Measurements from ENCODE around the gene ANXA10.

Gene ANXA10

GRCh38 chr4:168153596-168154440 is 61.5 kb downstream of the ANXA10 start:
- H3K36me3 ChIP-seq (ENCODE audit: control insufficient read depth in 4 of 4, insufficient read depth in 4 of 4, low read length in 3 of 4) = no peaks in the 10 kb centered on the region
- peak overlapping the region in 5 of 7 experiments; percentile 34 to 72 (median 49) for H3K4me3 ChIP-seq (ENCODE audit: control insufficient read depth in 1 of 7, extremely low read depth in 1 of 7, insufficient read depth in 4 of 7, low read depth in 2 of 7, low read length in 6 of 7)
- H3K27me3 ChIP-seq (replicated peaks in 2 of 5; ENCODE audit: control insufficient read depth in 4 of 5, insufficient read depth in 5 of 5, low read length in 4 of 5) = no peaks in the 10 kb centered on the region
- no peak overlapping the region for H3K27ac ChIP-seq (ENCODE audit: insufficient read depth in 1 of 2, low read depth in 1 of 2, low read length in 2 of 2, poor library complexity in 1 of 2, severe bottlenecking in 2 of 2)
- ChIA-PET CTCF (interaction anchor here (0.6 to 2.2 kb wide), 5 partner anchors 9 to 581 kb away, joined by 3 to 13 read pairs (median 4); no protein-coding TSS in a partner anchor), POLR2A (no interaction called here)
- no peaks in the 10 kb centered on the region for H3K9me3 ChIP-seq (ENCODE audit: control extremely low read depth in 1 of 5, control insufficient read depth in 4 of 5, insufficient read depth in 2 of 5, low read depth in 1 of 5, low read length in 4 of 5)
- no CpG with 5 or more reads among the region's 10 CpGs for WGBS (ENCODE audit: insufficient coverage)
- H3K4me1 ChIP-seq (ENCODE audit: control extremely low read depth in 1 of 4, control insufficient read depth in 4 of 4, insufficient read depth in 4 of 4, low read length in 3 of 4) = peaks cover 0 to 2% (median 0%) of the 10 kb centered on the region in 4 experiments
- peak; percentile 81 to 90 (median 88) for DNase-seq

GRCh38 chr4:168154546-168155277 is 62.4 kb downstream of the ANXA10 start:
- WGBS (ENCODE audit: insufficient coverage) = 100% methylated on average over 3 of the region's 6 CpGs
- ChIA-PET CTCF (interaction anchor here (1.0 to 2.2 kb wide), 3 partner anchors 10 to 582 kb away, joined by 3 to 13 read pairs (median 4); no protein-coding TSS in a partner anchor), POLR2A (no interaction called here)
- no peak overlapping the region for H3K4me3 ChIP-seq (ENCODE audit: control insufficient read depth in 1 of 7, extremely low read depth in 1 of 7, insufficient read depth in 4 of 7, low read depth in 2 of 7, low read length in 6 of 7)
- no peak for DNase-seq
- peaks cover 0 to 3% (median 0%) of the 10 kb centered on the region in 5 experiments for H3K9me3 ChIP-seq (ENCODE audit: control extremely low read depth in 1 of 5, control insufficient read depth in 4 of 5, insufficient read depth in 2 of 5, low read depth in 1 of 5, low read length in 4 of 5)
- H3K36me3 ChIP-seq (ENCODE audit: control insufficient read depth in 4 of 4, insufficient read depth in 4 of 4, low read length in 3 of 4) = no peaks in the 10 kb centered on the region
- H3K4me1 ChIP-seq (ENCODE audit: control extremely low read depth in 1 of 4, control insufficient read depth in 4 of 4, insufficient read depth in 4 of 4, low read length in 3 of 4) = peaks cover 0 to 2% (median 0%) of the 10 kb centered on the region in 4 experiments
- no peaks in the 10 kb centered on the region for H3K27me3 ChIP-seq (replicated peaks in 2 of 5; ENCODE audit: control insufficient read depth in 4 of 5, insufficient read depth in 5 of 5, low read length in 4 of 5)
- H3K27ac ChIP-seq (ENCODE audit: insufficient read depth in 1 of 2, low read depth in 1 of 2, low read length in 2 of 2, poor library complexity in 1 of 2, severe bottlenecking in 2 of 2) = no peak overlapping the region

GRCh38 chr4:168162604-168163003 is 70.3 kb downstream of the ANXA10 start:
- no peaks in the 10 kb centered on the region for H3K36me3 ChIP-seq (ENCODE audit: control insufficient read depth in 4 of 4, insufficient read depth in 4 of 4, low read length in 3 of 4)
- H3K27me3 ChIP-seq (replicated peaks in 2 of 5; ENCODE audit: control insufficient read depth in 4 of 5, insufficient read depth in 5 of 5, low read length in 4 of 5) = no peaks in the 10 kb centered on the region
- ChIA-PET CTCF (no interaction called here), POLR2A (no interaction called here)
- no peaks in the 10 kb centered on the region for H3K4me1 ChIP-seq (ENCODE audit: control extremely low read depth in 1 of 4, control insufficient read depth in 4 of 4, insufficient read depth in 4 of 4, low read length in 3 of 4)
- DNase-seq = no peak
- H3K9me3 ChIP-seq (ENCODE audit: control extremely low read depth in 1 of 5, control insufficient read depth in 4 of 5, insufficient read depth in 2 of 5, low read depth in 1 of 5, low read length in 4 of 5) = peaks cover 0 to 4% (median 0%) of the 10 kb centered on the region in 5 experiments
- H3K4me3 ChIP-seq (ENCODE audit: control insufficient read depth in 1 of 7, extremely low read depth in 1 of 7, insufficient read depth in 4 of 7, low read depth in 2 of 7, low read length in 6 of 7) = no peak overlapping the region
- no peak overlapping the region for H3K27ac ChIP-seq (ENCODE audit: insufficient read depth in 1 of 2, low read depth in 1 of 2, low read length in 2 of 2, poor library complexity in 1 of 2, severe bottlenecking in 2 of 2)

- POLR2A ChIA-PET = no interaction called here
- CTCF ChIA-PET = no interaction called here
- peaks cover 0 to 4% (median 0%) of the 10 kb centered on the region in 5 experiments for H3K9me3 ChIP-seq (ENCODE audit: control extremely low read depth in 1 of 5, control insufficient read depth in 4 of 5, insufficient read depth in 2 of 5, low read depth in 1 of 5, low read length in 4 of 5)
- H3K36me3 ChIP-seq (ENCODE audit: control insufficient read depth in 4 of 4, insufficient read depth in 4 of 4, low read length in 3 of 4) = no peaks in the 10 kb centered on the region
- DNase-seq = no peak
- no peak overlapping the region for H3K4me3 ChIP-seq (ENCODE audit: control insufficient read depth in 1 of 7, extremely low read depth in 1 of 7, insufficient read depth in 4 of 7, low read depth in 2 of 7, low read length in 6 of 7)
- no peaks in the 10 kb centered on the region for H3K27me3 ChIP-seq (replicated peaks in 2 of 5; ENCODE audit: control insufficient read depth in 4 of 5, insufficient read depth in 5 of 5, low read length in 4 of 5)
- no peaks in the 10 kb centered on the region for H3K4me1 ChIP-seq (ENCODE audit: control extremely low read depth in 1 of 4, control insufficient read depth in 4 of 4, insufficient read depth in 4 of 4, low read length in 3 of 4)
- 100% methylated on average over 1 of the region's 2 CpGs for WGBS (ENCODE audit: insufficient coverage)
- H3K27ac ChIP-seq (ENCODE audit: insufficient read depth in 1 of 2, low read depth in 1 of 2, low read length in 2 of 2, poor library complexity in 1 of 2, severe bottlenecking in 2 of 2) = no peak overlapping the region
Observed at GRCh38 chr4:168163106-168163505, 70.8 kb downstream of the ANXA10 start.

- Histone ChIP-seq H3K9me3 (ENCODE audit: control extremely low read depth in 1 of 5, control insufficient read depth in 4 of 5, insufficient read depth in 2 of 5, low read depth in 1 of 5, low read length in 4 of 5) (peaks cover 0 to 4% (median 0%) of the 10 kb centered on the region in 5 experiments), H3K27me3 (replicated peaks in 2 of 5; ENCODE audit: control insufficient read depth in 4 of 5, insufficient read depth in 5 of 5, low read length in 4 of 5) (no peaks in the 10 kb centered on the region), H3K36me3 (ENCODE audit: control insufficient read depth in 4 of 4, insufficient read depth in 4 of 4, low read length in 3 of 4) (no peaks in the 10 kb centered on the region), H3K4me1 (ENCODE audit: control extremely low read depth in 1 of 4, control insufficient read depth in 4 of 4, insufficient read depth in 4 of 4, low read length in 3 of 4) (no peaks in the 10 kb centered on the region), H3K4me3 (ENCODE audit: control insufficient read depth in 1 of 7, extremely low read depth in 1 of 7, insufficient read depth in 4 of 7, low read depth in 2 of 7, low read length in 6 of 7) (no peak overlapping the region), H3K27ac (ENCODE audit: insufficient read depth in 1 of 2, low read depth in 1 of 2, low read length in 2 of 2, poor library complexity in 1 of 2, severe bottlenecking in 2 of 2) (no peak overlapping the region)
- DNase-seq = no peak
- WGBS (ENCODE audit: insufficient coverage) = no CpG with 5 or more reads among the region's 3 CpGs
- CTCF ChIA-PET = no interaction called here
- POLR2A ChIA-PET = no interaction called here
Observed at GRCh38 chr4:168164045-168164444, 71.7 kb downstream of the ANXA10 start.

GRCh38 chr4:168164915-168165548 is 72.7 kb downstream of the ANXA10 start:
- WGBS (ENCODE audit: insufficient coverage) = no CpG with 5 or more reads among the region's 1 CpG
- Histone ChIP-seq H3K27me3 (replicated peaks in 2 of 5; ENCODE audit: control insufficient read depth in 4 of 5, insufficient read depth in 5 of 5, low read length in 4 of 5) (no peaks in the 10 kb centered on the region), H3K36me3 (ENCODE audit: control insufficient read depth in 4 of 4, insufficient read depth in 4 of 4, low read length in 3 of 4) (no peaks in the 10 kb centered on the region), H3K27ac (ENCODE audit: insufficient read depth in 1 of 2, low read depth in 1 of 2, low read length in 2 of 2, poor library complexity in 1 of 2, severe bottlenecking in 2 of 2) (no peak overlapping the region), H3K9me3 (ENCODE audit: control extremely low read depth in 1 of 5, control insufficient read depth in 4 of 5, insufficient read depth in 2 of 5, low read depth in 1 of 5, low read length in 4 of 5) (peaks cover 0 to 3% (median 0%) of the 10 kb centered on the region in 5 experiments), H3K4me3 (ENCODE audit: control insufficient read depth in 1 of 7, extremely low read depth in 1 of 7, insufficient read depth in 4 of 7, low read depth in 2 of 7, low read length in 6 of 7) (no peak overlapping the region), H3K4me1 (ENCODE audit: control extremely low read depth in 1 of 4, control insufficient read depth in 4 of 4, insufficient read depth in 4 of 4, low read length in 3 of 4) (no peaks in the 10 kb centered on the region)
- CTCF ChIA-PET = no interaction called here
- POLR2A ChIA-PET = no interaction called here
- DNase-seq = no peak
